ENCODE results near the gene INPP4A. TPM values are rescaled to one million over a fixed set of nuclear protein-coding genes. Genes with fewer than 3 reads are reported as not detected.

The INPP4A gene
- total and polyA plus RNA-seq, 2 donors (not counting 3 experiments of a cell fraction or from before 2014, with no cell fraction given), result 14.9 to 28.8 TPM

DNA sequence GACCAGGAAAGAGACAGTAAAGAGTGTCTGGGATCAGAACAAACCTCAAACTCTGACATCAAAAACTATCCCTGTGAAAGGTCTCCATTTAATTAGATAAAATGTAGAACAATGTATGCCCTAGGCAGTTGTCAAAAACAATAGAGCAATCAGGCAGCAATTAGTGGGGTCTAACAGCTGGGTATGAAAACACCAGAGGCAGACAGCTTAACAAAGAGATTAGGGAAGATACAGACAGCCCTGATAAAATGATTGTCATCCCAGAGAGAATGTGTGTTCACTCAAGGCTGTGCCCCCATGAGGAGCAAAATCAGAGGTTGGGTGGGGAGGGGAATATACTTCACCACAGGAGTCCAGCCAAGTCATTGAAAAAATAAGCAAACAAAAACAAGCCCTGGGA, 50.0 kb downstream of the INPP4A start:
- Histone ChIP-seq H3K9ac (replicated peaks; ENCODE audit: extremely low read depth, insufficient read depth, low read length) (no peak overlapping the region), H3K79me2 (ENCODE audit: control insufficient read depth, insufficient read depth, low read length) (no peaks in the 10 kb centered on the region), H3K4me3 (replicated peaks in 1 of 3; ENCODE audit: insufficient read depth in 1 of 3, low read depth in 1 of 3, low read length in 3 of 3) (no peak overlapping the region), H3K9me1 (replicated peaks; ENCODE audit: control insufficient read depth, extremely low read depth, insufficient read depth, low read length) (no peaks in the 10 kb centered on the region), H3K9me3 (replicated peaks; ENCODE audit: control insufficient read depth, insufficient read depth, low read length) (no peaks in the 10 kb centered on the region), H3K36me3 (ENCODE audit: control insufficient read depth in 2 of 2, extremely low read depth in 1 of 2, insufficient read depth in 2 of 2, low read length in 2 of 2) (no peaks in the 10 kb centered on the region), H3K4me2 (ENCODE audit: insufficient read depth, low read length) (no peak overlapping the region), H2AFZ (ENCODE audit: low read depth, low read length) (no peak overlapping the region), H3K27me3 (ENCODE audit: control insufficient read depth in 2 of 2, insufficient read depth in 2 of 2, low read length in 2 of 2) (no peaks in the 10 kb centered on the region), H3K4me1 (ENCODE audit: control insufficient read depth, extremely low read depth, insufficient read depth, low read length) (peaks cover 13% of the 10 kb centered on the region), H4K20me1 (replicated peaks; ENCODE audit: control insufficient read depth, extremely low read depth, insufficient read depth, low read length) (no peaks in the 10 kb centered on the region), H3K27ac (ENCODE audit: insufficient read depth, low read depth, low read length) (no peak overlapping the region)
- intact Hi-C loops (cut with micrococcal nuclease) (no loop called here), dilution Hi-C loops (cut with MboI; ENCODE audit: extremely low pct_ligation_motif_present, low sequenced_read_pairs) (no loop called here)
- POLR2A ChIA-PET, result no interaction called here
- DNase-seq (ENCODE audit: low read depth, low spot score), result no peak
- TF ChIP-seq, protein P1, sequence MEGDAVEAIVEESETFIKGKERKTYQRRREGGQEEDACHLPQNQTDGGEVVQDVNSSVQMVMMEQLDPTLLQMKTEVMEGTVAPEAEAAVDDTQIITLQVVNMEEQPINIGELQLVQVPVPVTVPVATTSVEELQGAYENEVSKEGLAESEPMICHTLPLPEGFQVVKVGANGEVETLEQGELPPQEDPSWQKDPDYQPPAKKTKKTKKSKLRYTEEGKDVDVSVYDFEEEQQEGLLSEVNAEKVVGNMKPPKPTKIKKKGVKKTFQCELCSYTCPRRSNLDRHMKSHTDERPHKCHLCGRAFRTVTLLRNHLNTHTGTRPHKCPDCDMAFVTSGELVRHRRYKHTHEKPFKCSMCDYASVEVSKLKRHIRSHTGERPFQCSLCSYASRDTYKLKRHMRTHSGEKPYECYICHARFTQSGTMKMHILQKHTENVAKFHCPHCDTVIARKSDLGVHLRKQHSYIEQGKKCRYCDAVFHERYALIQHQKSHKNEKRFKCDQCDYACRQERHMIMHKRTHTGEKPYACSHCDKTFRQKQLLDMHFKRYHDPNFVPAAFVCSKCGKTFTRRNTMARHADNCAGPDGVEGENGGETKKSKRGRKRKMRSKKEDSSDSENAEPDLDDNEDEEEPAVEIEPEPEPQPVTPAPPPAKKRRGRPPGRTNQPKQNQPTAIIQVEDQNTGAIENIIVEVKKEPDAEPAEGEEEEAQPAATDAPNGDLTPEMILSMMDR (IDR thresholded peaks at IDR 0.05; ENCODE audit: extremely low read depth in 1 of 2, insufficient read depth in 1 of 2, low read depth in 1 of 2, low read length in 2 of 2), result no peak
- TF ChIP-seq POLR2AphosphoS5 (IDR thresholded peaks at IDR 0.05; ENCODE audit: insufficient read depth, low read depth, low read length), result no peak
- no peak for TF ChIP-seq FOS (IDR thresholded peaks at IDR 0.05; ENCODE audit: borderline replicate concordance, insufficient read depth, low read length)
- TF ChIP-seq POLR2A (IDR thresholded peaks at IDR 0.05; ENCODE audit: low read depth, low read length), result no peak
- TF ChIP-seq, protein P2, sequence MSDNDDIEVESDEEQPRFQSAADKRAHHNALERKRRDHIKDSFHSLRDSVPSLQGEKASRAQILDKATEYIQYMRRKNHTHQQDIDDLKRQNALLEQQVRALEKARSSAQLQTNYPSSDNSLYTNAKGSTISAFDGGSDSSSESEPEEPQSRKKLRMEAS (IDR thresholded peaks at IDR 0.05; ENCODE audit: insufficient read depth, insufficient read length), result no peak
- CTCF ChIA-PET, result interaction anchor here (2.7 kb wide), 1 partner anchor 15 kb away, joined by 9 read pairs; no protein-coding TSS in a partner anchor
- no peak for FAIRE-seq
- no TSS peak for BruUV-seq (replicated peaks)

Measured in endothelial cell of umbilical vein (primary cell).